HG02571 (cell line): Measurements from ENCODE around the gene SH3PXD2A.

ENCODE experiments used
- ATAC-seq: cut with Tn5 transposase; IDR thresholded peaks from one replicate; pipeline ENCODE4 v1.9.1; 2021; ENCODE audit warnings: mild to moderate bottlenecking, moderate library complexity; ENCODE audit not compliant: unreplicated experiment

Gene SH3PXD2A

GRCh38 chr10:103855424-103855823, at the start of gene SH3PXD2A:
Gene SH3PXD2A, minus strand, starts transcription at chr10:103855576. Its CDS starts 310 bp downstream, at chr10:103855266.
- no peak for ATAC-seq

- ATAC-seq, result no peak
Observed at GRCh38 chr10:103901299-103901698, 45.9 kb upstream of the SH3PXD2A start.

DNA sequence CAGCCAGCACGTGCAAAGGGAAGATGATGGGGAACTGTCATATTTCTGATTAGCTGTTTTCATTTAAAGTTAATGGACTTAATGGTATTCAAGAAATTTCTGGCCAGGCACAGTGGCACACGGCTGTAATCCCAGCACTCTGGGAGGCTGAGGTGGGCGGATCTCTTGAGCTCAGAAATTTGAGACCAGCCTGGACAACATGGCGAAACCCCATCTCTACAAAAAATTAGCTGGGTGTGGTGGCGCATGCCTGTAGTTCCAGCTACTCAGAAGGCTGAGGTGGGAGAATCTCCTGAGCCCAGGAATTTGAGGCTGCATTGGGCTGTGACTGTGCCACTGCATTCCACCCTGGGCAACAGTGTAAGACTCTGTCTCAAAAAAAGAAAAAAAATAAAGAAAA, 43.9 kb upstream of the SH3PXD2A start:
- ATAC-seq, result no peak

DNA sequence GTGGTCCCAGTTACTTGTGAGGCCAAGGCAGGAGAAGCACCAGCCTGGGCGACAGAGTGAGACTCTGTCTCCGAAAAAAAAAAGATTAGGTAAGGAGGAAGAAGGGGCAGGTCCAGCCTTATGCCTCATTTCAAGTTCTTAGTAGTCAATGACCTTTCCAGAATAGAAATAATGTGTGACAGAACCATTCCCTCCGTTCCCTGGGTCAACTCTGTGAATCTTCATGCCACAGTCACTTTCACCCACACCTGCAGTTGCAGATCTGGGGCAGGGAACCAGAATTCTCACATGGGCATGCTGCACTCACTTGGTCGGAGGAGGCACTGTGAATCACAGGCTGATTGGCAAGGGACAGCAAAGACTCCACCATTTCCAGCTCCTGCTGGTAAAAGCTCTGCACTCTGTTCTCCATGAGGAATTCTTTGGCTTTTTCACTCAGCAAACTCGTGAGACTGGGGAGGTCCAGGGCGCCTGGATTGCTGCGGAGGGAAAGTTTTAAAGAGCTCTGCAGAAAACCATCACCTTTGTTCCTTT, 41.9 kb upstream of the SH3PXD2A start:
- no peak for ATAC-seq

DNA sequence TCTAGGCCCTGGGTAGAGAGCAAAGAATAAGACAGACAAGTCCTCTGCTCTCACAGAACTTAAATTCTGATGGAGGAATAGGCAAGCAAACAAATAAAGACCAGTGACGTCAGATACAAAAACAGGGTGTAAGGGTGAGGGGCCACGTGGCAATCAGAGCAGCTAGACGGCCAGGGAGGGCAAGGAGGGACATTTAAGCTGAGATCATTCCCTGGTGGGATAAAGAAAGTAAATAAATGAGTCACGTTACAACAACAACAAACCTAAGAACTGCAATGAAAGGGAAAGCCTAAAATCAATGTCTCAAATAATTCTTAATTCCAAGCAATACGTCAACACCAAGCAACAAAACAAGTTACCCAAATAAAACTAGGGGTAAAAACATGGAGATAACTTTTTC, 40.8 kb upstream of the SH3PXD2A start:
- ATAC-seq, result no peak

DNA sequence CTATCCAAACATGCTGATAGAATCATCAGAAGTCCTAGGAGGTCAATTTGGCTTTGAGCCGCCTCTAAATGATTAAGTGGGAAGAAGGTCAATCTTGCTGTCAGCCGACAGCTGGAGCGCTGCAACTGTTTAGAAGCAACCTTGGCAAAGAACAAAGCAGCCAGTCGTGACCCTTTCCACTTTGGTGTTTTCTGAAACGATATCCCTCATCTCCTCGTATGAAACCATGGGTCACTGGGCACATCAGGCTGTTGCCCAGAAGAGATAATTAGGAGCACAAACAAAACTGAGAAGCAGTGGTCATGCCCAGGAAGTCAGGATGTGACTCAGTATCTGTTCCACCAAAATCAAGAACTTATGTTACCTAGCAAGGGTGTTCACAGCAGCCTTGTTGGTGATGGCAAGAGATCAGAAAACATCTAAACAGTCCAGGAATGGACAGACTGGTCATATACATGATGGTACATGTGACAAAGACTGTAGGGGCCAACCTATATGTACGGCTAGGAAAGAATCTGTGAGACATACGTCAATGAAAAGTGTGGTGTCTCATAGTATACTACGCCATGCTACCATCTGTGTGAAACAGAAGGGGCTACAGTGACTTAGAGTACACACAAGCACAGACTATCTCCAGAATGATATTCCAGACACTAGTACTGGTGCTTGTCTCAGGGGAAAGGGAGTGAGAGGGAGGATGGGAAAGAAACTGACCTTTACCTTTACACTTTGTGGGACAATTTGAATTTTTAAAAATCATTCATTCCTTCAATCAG, 40.2 kb upstream of the SH3PXD2A start:
- ATAC-seq, result no peak

- no peak for ATAC-seq
Observed at GRCh38 chr10:103894441-103894864, 39.1 kb upstream of the SH3PXD2A start.

- ATAC-seq, result no peak
Observed at GRCh38 chr10:103893817-103894216, 38.4 kb upstream of the SH3PXD2A start.

DNA sequence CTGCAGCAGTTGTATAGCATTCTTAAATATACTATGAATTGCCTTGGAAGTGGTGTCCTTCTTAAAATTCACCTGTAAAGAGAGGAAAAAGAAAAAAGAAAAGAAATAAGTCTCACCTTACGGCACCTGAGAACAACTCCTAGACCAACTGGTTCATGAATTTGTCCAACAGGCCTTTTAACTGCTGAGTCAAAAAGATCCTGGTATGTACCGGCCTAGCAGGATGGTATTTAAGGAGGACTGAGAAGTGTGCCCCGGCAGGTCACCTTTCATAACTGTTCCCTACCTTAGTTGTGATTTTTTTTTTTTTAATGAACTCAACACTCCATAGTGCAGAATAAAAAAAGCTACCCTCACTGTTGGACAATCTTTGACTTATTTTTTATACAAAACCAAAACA, 36.8 kb upstream of the SH3PXD2A start:
- no peak for ATAC-seq

DNA sequence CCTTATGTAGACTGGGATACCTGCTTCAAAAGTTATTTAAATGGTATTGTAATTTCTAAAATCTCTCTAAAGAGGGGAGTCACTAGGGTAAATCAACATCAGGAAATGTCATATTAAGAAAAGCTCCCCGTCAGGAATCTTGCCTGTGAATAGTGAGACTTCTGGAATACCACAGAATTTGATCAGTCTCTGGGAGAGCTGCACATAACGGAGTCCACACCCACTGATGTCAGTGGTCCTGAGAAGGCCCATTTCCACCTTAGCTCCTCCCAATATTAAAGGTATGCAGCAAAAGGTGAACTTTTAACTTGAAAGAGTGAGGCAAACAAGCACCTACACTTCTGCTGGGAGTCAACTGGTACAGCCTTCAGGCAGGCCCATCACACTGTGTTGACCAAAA, 35.3 kb upstream of the SH3PXD2A start:
- no peak for ATAC-seq

DNA sequence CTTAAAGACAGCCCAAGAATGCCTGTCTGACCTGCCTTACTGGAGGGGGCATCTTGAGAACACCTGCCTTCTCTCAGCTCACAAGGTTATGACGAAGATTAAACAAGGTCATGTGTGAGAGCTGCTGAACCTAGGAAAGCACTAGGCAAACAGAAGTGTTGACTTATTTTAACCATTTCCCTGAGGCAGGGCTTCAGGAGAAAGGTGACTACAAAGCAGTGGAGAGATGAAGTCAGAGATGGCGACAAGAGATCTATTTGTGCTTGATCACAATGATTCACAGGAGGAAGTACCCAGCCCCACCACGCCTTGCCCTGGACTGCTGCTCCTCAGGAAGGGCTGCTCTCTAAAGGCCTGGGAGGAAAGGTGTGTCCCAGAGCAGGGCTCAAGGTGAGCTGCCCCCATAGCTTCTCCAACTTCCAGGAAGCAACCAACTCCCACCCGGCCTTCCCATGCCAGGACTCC, 34.9 kb upstream of the SH3PXD2A start:
- ATAC-seq, result no peak

- no peak for ATAC-seq
Observed at GRCh38 chr10:103889121-103889720, 33.8 kb upstream of the SH3PXD2A start.

GRCh38 chr10:103888113-103888841, 32.9 kb upstream of the SH3PXD2A start:
- ATAC-seq, result no peak

DNA sequence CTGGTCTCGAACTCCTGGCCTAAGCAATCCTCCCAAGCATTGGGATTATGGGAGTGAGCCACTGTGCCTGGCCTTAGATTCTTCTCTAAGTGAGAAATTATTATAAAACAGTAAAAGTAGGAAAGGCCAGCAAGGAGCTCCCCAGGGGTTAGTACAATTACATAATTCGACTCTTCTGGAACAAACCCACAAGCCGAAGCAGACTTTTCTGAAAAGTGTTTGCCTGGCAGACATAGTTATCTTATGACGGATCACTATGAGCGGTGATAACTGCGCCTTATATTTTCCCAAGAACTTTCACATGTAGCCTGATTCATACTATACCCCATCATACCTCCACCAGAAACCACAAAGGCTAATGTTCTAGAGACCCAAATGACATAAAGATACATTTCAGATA, 30.2 kb upstream of the SH3PXD2A start:
- ATAC-seq, result no peak

DNA sequence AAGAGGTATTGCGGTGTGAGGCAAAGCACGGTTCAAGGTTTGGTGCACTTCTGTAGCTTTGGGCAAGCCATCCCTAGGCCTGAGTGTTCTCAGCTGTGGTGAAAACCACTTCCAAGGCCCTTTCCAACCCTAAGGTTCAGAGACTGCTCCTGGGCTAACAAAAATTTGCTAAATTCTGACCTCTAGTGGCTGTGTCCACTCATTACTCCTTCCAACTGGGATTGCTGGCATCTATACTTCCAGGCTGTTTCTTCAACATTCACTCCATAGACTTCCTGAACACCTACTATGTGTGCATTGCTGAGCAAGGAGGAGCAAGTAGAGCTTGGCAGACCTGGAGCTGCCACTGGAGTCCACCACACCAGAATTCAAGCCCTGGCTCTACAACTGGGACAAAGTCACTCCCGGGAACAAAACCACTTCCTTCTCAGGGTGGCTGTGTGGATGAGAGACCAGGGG, 29.3 kb upstream of the SH3PXD2A start:
- ATAC-seq, result no peak

GRCh38 chr10:103882285-103883007, 27.1 kb upstream of the SH3PXD2A start:
- ATAC-seq, result no peak

GRCh38 chr10:103881416-103882284, 26.3 kb upstream of the SH3PXD2A start:
- no peak for ATAC-seq

DNA sequence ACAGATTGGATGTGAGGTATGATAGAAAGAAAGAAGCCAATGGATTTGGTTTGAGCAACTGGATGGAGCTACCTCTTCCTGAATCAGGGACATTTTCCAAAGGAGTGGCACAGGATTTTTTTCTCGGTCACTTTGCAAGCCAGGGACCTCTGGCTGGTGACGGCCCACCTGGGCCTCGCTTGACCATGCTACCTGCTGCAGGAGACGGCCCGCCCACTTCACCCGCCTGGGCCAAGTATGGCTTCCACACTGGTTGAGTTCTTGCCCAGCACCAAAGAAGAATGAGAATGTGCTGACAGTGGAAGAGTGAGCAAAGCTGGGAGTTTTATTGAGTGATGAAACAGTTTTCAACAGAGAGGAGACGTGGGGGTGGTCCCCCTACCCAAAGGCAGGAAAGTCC, 24.5 kb upstream of the SH3PXD2A start:
- ATAC-seq, result no peak

- ATAC-seq, result no peak
Observed at GRCh38 chr10:103879409-103879808, 24.0 kb upstream of the SH3PXD2A start.

GRCh38 chr10:103877861-103878260, 22.5 kb upstream of the SH3PXD2A start:
- ATAC-seq, result no peak
